AG20443 (cell line): ENCODE results near the gene RTL10.
A peak's percentile ranks its signal among the peaks of the same experiment; 100 is the strongest.

Experiments used
- DNase-seq: peaks from one replicate; pipeline ENCODE4 v3.0.0; 2012; ENCODE audit warnings: low spot score, mixed read lengths

The RTL10 gene

GRCh38 chr22:19863571-19863970 lies 8.9 kb upstream of the RTL10 start:
- DNase-seq, result no peak

- DNase-seq, result no peak
These were observed 8.1 kb upstream of the RTL10 start for GRCh38 chr22:19862619-19863246.

- DNase-seq, result no peak
These were observed 5.3 kb upstream of the RTL10 start for GRCh38 chr22:19859861-19860510.

- no peak for DNase-seq
These were observed 2.7 kb upstream of the RTL10 start for GRCh38 chr22:19857382-19857781.

GRCh38 chr22:19855504-19856409 lies 1.1 kb upstream of the RTL10 start:
- DNase-seq, result peak; percentile 67

- DNase-seq, result peak; percentile 17
These were observed 546 bp downstream of the RTL10 start for GRCh38 chr22:19853879-19854777.

GRCh38 chr22:19853058-19853878 lies 1.4 kb downstream of the RTL10 start:
- DNase-seq, result peak; percentile 11

GRCh38 chr22:19852177-19852781 lies 2.4 kb downstream of the RTL10 start:
- DNase-seq, result no peak

- no peak for DNase-seq
These were observed 3.1 kb downstream of the RTL10 start for GRCh38 chr22:19851291-19852176.

- DNase-seq, result no peak
These were observed 3.9 kb downstream of the RTL10 start for GRCh38 chr22:19850763-19851109.

GRCh38 chr22:19849835-19850762 lies 4.6 kb downstream of the RTL10 start:
- no peak for DNase-seq

- peak; percentile 58 for DNase-seq
These were observed 6.1 kb downstream of the RTL10 start for GRCh38 chr22:19848298-19849224.

- no peak for DNase-seq
These were observed 7.4 kb downstream of the RTL10 start for GRCh38 chr22:19847345-19847632.

- DNase-seq, result no peak
These were observed 7.9 kb downstream of the RTL10 start for GRCh38 chr22:19846620-19847344.

GRCh38 chr22:19845054-19845722 lies 9.5 kb downstream of the RTL10 start:
- DNase-seq, result no peak

- DNase-seq, result peak; percentile 87
These were observed 10.2 kb downstream of the RTL10 start for GRCh38 chr22:19844377-19845053.
